Pulmonary artery endothelial cell (primary cell): ENCODE measurements around the gene TMEM121. TPM values are rescaled to one million over a fixed set of nuclear protein-coding genes. Genes with fewer than 3 reads are reported as not detected.

Experiments used
- DNase-seq: peaks from one replicate; pipeline ENCODE4 v3.0.0-alpha.2; 2011; ENCODE audit warnings: low read depth, low spot score
- total RNA-seq: library from RNA; depleted of rRNA; stranded (reverse); fragments of >200 nt; gene quantifications from 2 replicates; pipeline ENCODE4 v1.2.3, GENCODE V29; 2014

TMEM121 gene
- total RNA-seq = 8.4 and 15.6 TPM in 2 replicates

DNA sequence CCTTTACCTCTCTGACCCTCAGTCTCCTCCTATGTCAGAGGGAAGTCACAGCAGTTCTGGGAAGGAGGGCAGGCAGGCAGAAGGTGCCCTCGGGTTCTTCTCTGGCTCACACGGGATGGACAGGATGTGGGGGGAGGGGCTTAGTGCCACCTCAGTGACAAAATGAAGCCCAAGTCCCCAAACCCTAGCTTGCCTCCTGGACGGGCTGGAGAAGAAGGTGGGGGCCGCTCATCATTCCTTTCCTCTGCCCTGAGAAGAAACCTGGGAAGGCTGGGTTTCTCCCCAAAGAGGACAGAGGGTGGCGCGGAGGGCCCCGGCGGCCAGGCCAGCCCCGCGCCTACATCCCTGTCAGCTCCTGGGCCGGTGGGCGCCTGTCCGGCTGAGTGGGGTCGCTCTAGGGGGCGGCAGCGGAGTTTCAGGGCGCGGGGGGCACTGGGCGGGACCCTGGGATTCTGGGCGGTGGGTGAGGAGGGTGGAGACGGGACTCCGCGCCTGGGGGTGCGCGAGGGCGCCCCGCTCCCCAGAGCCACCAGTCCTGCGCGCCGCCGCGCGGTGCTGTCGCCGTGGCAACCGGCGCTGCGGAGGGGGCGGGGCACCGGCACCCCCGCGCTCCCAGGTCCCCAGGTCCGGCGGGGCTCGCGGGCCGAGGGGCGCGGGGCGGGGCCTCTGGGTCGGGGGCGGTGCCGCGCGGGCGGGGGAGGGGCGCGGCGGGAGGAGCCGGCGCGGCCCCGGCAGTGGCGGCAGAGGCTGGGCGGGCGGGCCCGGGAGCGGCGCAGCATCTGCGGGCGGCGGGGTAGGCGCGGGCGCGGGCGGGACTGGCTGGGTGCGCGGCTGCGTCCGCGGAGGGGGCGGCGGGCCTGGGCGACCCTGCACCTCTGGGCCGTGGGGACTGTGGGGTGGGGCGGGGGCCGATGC, at the start of gene TMEM121:
TSS of gene TMEM121 (plus strand) at position 723 of the 915 bp plus-strand sequence. CDS start 2,252 bp downstream, outside the sequence.
- no peak for DNase-seq

DNA sequence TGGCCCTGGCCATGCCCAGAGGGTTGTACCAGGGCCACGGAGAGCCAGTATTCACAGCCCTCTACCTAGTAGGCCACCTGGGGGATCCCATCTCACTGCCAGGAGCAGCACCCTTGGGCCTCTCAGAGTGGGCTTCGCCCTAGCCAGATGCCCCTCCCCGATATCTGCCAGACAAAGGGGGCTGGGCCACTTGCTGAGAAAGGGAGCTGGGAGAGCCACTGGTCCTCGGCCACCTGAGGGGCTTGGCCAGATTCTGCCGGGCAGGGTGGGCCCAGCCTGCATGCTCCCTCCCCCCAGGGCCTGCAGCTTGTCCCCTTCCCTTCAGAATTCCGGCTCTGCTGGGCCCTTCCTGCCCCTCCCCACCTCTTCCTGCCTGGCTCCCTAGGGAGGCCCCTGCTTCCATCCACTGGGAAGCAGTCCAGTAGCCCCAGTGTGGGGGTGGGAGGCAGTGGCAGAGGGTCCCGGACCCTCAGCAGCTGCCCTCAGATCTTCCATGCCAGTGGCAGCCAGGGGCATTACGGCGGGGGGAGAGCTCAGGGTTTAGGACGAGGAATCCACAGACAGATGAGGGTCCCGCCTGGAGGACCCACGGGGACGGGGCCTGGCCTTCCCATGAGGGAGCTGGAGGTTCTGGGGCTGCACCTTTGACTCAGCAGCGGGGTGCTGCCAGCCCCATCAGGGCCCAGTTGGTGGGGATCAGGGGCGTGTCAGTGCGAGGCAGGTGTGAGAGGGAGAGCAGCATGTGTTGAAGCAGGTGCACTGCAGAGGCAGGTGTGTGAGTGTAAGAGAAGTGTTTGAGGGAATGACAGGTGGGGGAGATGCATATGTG, 49.3 kb upstream of the TMEM121 start:
- no peak for DNase-seq

DNA sequence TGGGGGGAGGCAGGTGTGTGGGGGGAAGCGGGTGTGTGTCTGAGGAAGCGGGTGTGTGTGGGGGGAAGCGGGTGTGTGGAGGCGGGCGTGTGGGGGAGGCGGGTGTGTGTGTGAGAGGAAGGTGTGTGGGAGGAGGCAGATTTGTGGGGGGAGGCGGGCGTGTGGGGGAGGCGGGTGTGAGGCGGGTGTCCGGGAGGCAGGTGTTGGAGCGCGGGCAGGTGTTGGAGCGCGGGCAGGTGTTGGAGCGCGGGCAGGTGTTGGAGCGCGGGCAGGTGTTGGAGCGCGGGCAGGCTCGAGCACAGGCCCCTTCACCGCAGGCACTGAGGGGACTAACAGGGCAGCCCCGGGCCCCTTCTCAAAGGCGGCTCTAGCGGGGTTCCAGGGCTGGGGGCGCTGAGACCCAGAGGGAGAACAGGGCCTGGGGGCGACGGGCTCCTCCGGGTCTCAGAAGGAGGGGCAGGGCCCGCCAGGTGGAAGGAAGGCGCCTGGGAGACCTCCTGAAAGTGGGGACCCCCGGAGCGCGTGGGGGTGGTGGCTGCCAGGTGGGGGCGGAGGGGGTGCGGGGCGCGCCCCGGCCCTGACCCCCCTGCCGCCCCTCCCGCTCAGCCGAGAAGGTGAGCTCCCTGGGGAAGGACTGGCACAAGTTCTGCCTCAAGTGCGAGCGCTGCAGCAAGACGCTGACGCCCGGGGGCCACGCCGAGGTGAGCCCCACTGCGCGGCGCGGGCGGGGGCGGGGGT, 48.6 kb upstream of the TMEM121 start:
- DNase-seq = no peak

DNA sequence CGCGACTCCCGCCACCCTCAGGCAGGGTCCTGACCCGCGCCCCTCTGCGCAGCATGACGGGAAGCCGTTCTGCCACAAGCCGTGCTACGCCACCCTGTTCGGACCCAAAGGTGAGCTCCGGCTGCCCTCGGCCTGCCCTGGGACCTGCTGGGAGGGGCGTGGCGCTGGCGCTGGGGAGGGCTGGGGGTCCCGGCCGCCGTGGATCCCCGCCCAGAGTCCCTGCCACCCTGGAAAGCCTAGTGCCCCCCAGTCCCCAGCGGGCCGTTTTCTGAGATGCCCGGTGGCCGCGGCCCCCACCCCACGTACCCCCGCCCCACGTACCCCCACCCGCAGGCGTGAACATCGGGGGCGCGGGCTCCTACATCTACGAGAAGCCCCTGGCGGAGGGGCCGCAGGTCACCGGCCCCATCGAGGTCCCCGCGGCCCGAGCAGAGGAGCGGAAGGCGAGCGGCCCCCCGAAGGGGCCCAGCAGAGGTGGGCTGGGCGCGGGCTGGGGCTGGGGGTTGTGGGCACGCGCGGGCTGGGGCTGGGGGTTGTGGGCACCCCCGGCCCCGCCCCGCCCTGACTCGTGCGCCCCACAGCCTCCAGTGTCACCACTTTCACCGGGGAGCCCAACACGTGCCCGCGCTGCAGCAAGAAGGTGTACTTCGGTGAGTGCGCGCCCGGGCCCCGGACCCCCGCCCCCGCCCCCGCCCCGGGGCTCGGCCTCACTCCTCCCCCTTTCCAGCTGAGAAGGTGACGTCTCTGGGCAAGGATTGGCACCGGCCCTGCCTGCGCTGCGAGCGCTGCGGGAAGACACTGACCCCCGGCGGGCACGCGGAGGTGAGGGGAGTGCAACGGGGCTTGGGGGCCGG, 47.8 kb upstream of the TMEM121 start:
- DNase-seq = no peak

DNA sequence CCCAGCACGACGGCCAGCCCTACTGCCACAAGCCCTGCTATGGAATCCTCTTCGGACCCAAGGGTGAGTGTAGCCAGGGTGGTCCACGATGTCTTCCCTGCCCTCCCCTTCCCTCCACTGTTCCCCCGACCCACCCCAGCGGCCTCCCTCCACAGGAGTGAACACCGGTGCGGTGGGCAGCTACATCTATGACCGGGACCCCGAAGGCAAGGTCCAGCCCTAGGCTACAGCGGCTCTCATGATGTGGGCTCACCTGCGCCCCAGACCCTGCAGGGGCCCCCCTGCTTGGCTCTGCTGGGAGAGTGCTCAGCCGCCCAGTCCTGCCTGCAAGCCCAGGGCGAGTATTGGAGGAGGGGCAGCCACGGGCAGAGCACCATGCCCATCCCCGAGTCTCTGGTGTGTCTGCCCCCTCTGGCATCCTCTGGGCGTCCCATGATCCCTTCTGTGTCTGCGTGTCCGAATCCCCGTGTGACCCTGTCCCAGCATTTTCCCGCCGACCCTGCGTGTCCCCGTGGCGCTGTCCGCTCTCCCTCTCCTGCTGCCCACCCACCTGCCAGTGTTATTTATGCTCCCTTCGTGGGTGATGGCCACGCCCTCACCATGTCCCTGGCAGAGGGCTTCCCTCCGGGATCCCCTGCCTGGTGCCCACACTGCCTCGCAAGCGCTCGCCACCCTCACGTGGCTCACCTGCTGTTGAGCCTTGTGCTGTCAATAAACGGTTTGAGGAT, 46.8 kb upstream of the TMEM121 start:
- no peak for DNase-seq

DNA sequence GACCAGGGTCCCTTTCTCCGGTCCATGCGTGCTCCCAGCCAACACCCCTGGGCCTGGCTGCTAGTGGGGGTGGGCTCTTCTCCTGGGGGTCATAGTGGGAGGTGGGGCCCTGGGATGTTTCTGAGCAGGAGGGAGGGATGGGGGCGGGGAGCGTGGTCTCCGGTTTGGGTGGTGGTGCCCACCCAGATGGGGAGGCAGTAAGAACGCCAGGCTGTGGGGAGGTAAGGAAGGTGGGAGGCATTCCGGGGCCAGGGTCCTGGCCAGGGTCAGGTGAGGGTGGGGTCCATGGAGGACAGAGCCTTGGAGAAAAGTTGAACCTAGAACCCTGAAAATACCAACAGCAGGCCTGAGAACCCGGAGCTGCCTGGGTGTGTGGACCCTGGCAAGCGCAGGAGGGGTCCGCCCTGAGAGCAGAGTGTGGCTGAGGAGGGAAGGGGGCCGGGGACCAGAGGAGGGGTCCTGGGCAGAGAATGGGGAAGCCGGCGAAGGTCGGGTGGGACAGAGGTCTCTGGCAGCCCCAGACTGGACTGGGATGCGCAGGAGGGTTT, 46.1 kb upstream of the TMEM121 start:
- DNase-seq = no peak

DNA sequence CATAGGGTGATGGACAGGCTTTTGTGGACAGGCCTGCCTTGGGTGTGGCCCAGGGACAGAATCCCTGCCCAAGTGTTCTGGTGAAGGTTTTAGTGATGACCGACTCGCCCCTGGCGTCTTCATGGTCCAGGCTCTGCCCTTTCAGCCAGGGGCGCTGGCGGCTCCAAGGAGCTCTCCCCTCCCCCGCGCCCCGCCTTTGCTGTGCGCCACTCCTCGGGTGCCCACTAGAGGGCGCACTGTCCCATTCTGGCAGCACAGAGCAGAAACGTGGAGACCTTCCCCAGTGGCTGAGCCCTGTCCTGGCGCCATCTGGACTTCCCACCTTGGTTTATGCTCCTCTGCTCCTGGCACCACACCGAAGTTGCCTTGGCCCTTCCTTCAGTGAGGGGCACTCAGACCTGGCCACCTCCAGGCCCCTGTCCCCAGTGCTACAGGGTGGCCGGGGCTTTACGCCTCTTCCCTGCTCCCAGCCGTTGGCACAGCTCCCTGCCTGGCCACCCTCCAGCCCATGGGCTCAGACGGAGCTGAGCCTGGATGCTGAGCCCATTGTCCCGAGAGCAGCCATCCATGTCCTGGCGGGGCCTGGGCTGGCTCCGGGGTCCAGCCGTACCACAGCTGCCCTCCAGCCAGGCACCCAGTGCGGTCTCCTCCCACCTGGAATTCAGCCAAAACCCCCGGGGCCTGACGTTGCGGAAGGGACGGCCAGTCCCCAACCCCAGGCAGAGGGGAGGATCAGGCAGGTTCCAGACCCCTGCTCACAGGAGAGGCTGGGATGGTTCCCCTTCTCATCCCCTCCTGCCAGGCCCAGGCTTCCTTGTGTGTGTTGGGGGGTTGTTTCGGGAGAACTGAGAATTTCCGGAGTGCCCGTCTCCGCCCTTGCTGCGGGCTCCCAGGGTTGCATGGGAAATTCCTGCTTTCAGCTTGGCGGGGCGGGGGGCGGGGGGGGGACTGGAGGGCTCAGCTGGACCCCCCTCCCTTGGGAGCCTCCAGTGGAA, 45.3 kb upstream of the TMEM121 start:
- no peak for DNase-seq

DNA sequence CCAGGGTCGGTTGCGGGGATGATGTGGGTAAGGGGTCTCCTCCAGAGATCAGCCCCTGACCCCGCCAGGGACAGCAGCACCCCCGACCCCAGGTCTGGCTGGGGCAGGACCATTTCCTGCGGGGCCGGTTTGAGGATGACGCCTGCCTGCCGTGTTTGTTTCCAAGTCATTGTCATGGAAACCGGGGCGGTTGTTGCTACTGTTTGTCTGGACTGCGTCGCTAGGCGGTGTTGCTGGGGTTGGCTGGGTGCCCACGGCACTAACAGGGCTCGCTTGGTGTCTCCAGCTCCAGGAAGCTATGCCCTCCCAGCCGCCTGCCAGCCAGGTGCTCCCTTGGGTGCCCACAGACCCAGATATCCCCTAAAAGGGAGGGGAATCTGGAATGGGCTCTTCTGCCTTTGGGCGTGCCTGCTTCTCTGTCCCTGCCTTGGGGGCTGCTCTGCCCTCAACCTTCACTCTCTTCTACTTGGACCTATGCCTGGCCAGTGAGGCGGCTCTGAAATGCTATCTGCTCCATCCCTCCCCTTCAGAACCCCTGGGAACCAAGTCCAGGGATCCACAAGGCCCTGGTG, 44.4 kb upstream of the TMEM121 start:
- DNase-seq = peak; percentile 94

DNA sequence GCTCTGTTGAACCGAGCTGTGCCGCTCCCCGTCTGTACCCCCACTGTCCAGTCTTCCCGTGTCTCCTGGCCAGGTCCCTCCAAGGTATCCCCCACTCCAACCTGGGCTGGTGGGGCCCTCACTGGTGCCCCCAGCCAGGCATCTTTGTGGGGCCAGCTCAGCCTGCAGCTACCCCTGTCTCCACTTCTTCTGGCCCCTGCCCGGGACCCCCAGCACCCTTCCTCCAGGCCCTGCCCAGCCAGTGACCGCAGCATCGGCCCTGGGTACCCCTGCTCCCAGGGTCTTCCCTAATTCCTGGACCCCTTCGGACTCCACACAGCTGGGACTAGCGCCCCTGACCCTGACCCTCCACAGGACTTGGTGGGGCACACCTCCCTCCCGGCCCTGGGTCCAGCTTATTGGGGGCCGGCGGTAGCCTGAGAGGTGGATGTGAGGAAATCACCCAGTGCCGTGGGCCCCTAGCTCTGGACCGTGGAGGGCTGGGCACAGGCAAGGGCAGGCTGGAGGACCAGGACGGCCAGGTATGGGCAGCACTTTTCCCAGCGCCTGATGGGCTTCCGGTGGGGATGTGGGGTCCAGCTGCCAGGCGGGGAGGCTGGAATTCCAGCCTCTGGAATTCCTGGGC, 43.8 kb upstream of the TMEM121 start:
- DNase-seq = no peak

DNA sequence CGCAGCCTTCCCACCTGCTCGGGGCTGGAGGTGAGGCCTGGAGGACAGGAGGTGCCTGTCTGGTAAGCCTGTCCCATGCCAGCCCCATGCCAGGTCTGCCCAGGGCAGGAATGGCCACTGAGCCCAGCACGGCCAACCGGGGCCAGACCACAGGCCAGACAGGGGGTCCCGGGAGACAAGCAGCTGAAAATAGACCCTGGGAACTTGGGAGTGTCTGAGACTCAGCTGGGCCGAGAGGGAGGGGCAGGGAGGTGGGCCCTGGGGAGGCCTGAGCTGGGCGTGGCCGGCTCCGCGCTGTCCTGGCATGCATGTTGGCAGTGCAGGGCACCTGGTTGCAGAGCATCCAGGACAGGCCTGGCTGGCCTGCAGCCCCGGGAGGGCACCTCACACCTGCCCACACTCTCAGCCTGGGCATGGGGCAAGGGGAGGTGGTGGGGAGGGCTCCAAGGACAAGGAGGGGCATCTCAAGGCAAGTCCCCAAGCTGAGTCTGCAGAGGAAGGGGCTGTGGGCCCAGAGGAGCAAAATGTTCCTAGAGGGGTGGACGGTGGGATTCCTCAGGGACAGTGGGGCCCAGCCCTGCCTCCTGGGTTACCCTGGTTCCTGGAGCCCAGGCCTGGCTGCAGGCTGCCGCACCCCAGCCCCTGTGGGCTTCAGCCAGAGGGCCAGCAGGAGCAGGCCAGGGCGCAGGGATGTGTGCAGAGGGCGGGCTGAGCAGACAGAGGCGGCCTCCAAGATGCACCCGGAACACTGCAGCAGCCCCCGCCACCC, 42.9 kb upstream of the TMEM121 start:
- no peak for DNase-seq

DNA sequence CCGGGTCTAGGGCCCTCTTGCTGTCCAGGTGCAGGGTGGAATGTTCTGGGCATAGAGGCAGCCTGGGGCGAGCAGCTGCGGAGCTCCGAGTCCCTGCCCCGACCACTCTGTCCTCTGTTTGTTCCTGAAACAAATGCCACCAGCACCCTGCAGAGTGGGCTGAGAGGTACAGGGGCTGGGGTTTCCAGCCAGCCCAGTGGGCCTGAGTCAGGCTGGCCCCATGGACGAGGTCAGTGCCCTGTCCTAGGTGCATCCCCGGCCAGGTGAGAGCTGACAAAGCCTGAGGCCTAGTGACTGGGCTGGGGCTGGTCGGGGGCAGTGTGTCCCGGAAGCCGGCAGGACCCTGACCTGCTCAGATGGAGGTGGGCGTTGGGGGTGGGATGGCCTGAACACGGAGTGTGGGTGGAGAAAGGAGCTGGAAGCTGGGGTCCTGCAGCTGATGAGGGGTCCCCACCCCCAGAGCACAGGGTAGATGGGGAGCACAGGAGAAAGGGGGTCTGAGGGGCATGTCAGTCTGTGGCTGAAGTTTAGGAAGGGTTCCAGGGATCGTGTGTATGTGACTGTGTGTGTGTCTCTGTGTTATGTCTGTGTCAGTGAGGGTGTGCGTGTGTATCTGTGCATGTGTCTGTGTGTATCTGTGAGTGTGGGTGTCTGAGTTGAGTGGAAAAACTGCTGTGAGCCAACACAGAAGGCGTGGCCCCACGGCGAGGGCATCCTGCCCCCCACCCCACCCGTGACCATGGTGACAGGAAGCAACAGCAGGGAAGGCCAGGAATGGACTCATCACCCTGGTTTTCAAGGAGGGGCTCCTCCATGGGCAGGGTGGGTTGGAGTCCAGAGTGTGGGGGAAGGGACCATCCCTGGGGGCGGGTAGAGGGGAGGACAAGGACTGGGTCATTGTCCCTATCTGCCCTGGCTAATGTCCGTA, 42.0 kb upstream of the TMEM121 start:
- no peak for DNase-seq

DNA sequence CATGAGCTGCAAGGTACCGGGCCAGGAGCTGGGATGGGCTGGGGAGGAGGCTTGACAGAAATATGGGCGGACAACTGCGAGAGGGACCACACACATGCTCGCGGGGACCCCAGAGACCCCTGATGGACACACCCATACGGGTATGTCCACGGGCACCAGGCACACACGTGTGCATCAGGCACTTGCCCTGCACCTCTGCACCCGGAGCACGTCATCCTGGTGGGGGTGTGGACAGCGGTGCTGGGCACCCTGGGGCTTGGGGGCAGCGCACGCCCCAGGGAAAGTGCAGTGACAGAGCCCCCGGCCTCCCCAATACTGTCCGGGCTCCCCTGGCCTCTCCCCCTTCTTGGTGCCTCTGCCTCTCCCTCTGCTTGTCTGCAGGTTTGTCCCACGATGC, 41.4 kb upstream of the TMEM121 start:
- no peak for DNase-seq

DNA sequence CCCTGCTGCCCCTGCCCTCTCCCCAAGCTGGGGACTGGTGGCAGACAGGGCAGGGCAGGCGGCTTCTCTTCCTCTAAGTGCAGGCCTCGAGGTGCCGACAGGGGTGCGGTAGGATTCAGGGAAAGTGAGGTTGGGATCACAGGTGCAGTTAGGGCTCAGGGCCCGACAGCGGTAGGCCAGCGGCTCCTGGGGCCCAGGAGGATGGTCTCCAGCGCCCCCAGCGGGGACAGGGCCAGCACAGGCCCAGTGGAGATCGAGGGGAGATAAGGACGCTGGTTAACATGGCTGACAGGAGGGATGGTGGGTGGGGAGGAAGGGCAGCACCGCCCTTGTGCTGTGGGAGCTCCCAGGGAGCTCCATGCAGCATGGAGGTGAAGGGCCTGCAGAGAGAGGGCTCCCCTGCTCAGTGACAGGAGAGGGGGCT, 40.6 kb upstream of the TMEM121 start:
- no peak for DNase-seq

DNA sequence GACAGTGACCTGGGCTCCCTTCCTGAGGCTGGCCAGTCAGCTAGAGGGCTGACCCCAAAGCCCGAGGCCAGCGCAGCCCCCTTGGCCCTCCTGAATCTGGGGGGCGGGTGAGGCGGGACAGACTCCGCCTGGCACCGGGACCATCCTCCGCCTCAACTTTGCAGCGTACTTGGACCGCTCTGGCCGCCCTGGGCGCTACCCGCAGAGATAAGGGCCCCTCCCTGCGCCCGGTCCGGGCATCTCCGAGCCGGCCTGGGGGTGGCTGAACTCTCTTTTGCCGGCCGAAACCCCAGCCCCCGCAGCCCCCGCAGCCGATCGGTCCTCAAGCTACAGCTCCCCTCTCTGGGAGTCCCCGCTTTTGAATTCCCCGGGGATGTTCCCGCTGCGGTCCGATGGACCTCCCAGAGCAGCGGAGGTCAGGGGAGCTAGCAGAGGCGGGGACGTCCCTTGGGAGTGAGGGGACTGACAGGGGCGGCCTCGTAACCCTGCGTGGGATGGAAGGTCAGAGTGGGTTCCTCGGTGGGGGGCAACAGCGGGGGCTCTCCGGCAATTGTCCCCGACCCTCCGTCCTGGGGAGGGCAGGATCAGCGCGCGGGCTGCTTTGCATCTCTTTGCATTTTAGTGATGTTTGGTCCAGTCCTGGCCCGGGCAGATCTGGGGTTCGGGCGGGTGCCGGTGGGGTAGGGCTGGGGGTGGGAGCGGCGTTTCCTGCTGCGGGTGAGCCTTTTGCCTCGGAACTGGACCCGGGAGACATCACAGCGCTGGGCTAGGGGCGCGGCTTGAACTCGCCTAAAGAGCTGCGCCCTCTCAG, 40.0 kb upstream of the TMEM121 start, which contains the start of gene CRIP1:
TSS of gene CRIP1 (plus strand) at position 724 of the 811 bp plus-strand sequence. CDS start 374 bp downstream, outside the sequence.
- no peak for DNase-seq

DNA sequence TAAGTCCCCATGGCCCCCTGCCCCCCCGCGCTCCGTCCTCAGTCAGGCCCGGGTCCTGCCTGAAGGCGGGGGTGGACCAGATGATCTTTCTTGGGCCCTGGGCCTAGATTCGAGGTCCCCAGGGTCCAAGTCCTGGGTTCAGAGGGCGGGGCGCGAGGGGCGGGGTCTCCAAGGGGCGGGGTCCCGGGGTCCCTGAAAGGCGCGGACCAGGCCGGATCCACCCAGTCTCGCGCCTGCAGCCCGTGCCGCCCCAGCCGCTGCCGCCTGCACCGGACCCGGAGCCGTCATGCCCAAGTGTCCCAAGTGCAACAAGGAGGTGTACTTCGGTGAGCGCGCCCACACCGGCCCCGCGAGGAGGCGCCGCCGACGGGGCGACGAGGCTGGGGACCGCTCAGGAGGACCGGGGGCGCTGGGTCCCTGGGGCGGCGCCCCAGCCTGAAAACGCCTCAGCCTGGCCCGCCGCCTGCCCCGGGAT, 39.4 kb upstream of the TMEM121 start:
- no peak for DNase-seq
